Right ventricle myocardium superior (tissue), 1 donor: ENCODE measurements around the gene NPAS3. TPM values are rescaled to one million over a fixed set of nuclear protein-coding genes. Genes with fewer than 3 reads are reported as not detected.

Experiments
- ATAC-seq: fragments of 200-7000 bp; cut with Tn5 transposase; one replicate; pipeline ENCODE4 v1.9.1; 2020; ENCODE audit warnings: mild to moderate bottlenecking; ENCODE audit not compliant: poor library complexity
- DNase-seq: peaks from one replicate; pipeline ENCODE4 v3.0.0-alpha.2; 2020
- intact Hi-C: fragments of 100-400 bp; cut with DNase I; formaldehyde crosslinking; loops from one replicate; pipeline ENCODE4 v1.11.2; 2022
- total RNA-seq: library from RNA; stranded (reverse); fragmentation: NEBNext Ultra II Directional; extraction: Animal tissue kit (Norgen Biotek cat#: 25700); gene quantifications from one replicate; pipeline ENCODE4 v1.2.1, GENCODE V29; 2021
- donor health status: DM: no; HTN: yes; CAD: no; lungs with severe emphysema.

Gene NPAS3
- total RNA-seq, 1 donor from 2014 or later = 1.7 TPM

- DNase-seq (no peak), ATAC-seq (no peak)
- intact Hi-C loops = no loop called here
These were observed 650.1 kb downstream of the NPAS3 start for GRCh38 chr14:33588771-33589170.

- intact Hi-C loops = no loop called here
- DNase-seq (no peak), ATAC-seq (no peak)
These were observed 650.7 kb downstream of the NPAS3 start for GRCh38 chr14:33589334-33589733.

DNA sequence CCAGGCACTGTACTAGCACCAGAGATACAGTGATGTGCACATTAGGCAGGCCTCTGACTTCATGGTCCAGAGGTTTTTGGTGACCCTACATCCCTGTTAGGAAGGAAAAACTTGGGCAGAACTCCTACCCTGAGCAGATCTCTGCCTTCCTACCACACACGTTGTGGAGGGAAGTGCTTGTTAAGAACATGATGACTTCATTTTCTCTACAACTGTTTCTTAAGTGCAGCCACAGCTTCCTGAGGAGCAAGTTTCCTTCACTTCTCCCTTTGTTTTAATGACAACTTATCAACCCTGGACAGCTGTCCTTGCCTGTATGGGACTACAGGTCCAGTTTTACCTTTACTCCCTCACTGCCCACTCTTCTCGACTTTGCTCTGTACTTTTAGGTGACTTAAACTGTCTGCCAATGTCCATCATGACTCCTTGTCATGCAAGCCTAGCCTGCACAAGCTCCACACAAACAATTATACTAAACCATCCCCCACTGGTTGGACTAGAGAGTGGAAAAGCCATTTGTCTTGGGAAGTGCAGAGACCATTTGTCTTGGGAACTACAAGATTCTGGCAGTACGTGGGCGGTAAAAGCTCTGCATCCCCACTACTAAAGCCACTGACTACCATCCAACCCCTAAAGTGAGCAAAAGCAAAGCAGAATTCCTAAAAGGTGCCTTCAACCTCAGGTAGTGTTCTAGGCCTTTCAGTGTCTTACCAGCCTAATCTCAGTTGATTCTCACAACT, 652.4 kb downstream of the NPAS3 start:
- intact Hi-C loops = no loop called here
- DNase-seq = no peak
- no peak for ATAC-seq

DNA sequence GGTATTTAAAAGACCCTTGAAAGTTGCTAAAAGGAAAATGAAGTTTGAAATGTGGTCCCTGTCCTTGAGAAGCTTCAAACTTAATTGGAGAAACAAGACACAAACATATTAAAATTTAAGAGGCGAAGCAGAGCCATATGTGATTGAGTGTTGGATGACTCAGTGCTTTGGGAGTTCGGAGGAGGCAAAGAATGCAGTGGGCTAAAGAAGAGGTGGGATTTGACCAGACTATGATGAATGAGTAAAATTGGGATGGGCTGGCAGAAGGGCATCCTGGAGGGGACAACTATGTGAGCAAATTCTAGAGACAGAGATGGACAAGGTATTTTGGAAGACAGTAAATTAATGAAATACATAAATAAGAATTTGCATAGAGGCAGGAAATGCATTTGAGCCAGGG, 653.6 kb downstream of the NPAS3 start:
- intact Hi-C loops = no loop called here
- no peak for ATAC-seq
- DNase-seq = no peak

- no peak for ATAC-seq
- intact Hi-C loops = no loop called here
These were observed 657.8 kb downstream of the NPAS3 start for GRCh38 chr14:33596211-33597080.

GRCh38 chr14:33598582-33598981, 659.9 kb downstream of the NPAS3 start:
- no peak for DNase-seq
- ATAC-seq = no peak
- intact Hi-C loops = no loop called here

More at GRCh38 chr14:33596211-33597080, 657.8 kb downstream of the NPAS3 start:
- DNase-seq = no peak

DNA sequence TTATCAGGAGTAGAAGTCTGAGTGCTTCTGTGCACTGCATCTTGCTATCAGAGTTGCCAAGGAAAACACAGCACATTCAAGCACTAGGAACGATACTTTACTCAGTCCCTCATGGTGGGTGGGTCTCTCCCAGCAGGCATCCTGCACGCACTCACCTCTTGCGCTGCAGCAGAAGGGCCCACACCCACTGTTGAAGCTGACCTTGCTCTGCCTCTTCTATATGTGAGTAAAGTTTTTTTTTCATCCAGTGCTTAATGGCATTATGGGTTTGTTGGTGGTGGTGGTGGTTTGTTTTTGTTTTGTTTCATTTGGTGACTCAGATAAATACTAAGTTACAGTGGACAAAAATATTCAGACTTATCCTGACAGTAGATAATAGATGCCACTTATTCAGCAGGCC, 663.7 kb downstream of the NPAS3 start:
- intact Hi-C loops = no loop called here
- no peak for ATAC-seq
- DNase-seq = no peak

DNA sequence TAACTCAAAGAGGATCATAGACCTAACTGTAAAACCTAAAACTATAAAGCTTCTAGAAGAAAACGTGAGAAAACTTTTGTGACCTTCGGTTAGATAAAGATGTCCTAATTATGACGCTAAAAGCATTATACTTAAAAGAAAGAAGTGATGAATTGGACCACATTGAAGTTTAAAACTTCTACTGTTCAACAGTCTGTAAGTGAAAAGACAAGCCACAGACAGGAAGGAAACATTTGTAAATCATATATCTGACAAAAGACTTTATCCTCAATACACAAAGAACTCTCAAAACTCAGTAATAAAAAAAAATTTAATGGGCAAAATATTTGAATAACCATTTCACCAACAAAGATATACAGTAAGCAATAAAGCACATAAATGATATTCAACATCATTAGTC, 667.9 kb downstream of the NPAS3 start:
- intact Hi-C loops = no loop called here
- ATAC-seq (no peak), DNase-seq (no peak)

DNA sequence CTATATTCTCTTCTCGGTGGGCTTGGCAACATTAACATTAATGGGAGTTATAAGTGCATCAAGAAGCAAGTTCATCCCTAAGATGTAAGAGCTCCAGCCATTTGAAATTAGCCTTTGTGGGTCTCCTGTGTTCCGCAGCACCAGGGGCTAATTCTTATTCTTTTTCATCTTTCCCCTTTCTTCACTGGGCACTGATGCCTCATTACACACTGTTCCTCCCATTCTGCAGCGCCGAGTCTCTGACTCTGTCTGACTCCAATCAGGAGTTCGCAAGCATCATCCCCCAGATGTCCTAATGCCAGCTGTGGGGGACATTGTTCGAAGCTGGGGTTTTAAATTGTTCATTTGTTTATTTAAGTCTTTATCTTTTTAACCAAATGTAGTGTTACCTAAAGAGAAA, 670.9 kb downstream of the NPAS3 start:
- intact Hi-C loops = no loop called here
- no peak for ATAC-seq
- DNase-seq = no peak

- ATAC-seq (no peak), DNase-seq (no peak)
- intact Hi-C loops = no loop called here
These were observed 671.4 kb downstream of the NPAS3 start for GRCh38 chr14:33610121-33610520.

GRCh38 chr14:33611405-33612196, 672.9 kb downstream of the NPAS3 start:
- DNase-seq = no peak
- intact Hi-C loops = no loop called here
- ATAC-seq = no peak

- intact Hi-C loops = no loop called here
- DNase-seq (no peak), ATAC-seq (no peak)
These were observed 673.5 kb downstream of the NPAS3 start for GRCh38 chr14:33612197-33612505.

DNA sequence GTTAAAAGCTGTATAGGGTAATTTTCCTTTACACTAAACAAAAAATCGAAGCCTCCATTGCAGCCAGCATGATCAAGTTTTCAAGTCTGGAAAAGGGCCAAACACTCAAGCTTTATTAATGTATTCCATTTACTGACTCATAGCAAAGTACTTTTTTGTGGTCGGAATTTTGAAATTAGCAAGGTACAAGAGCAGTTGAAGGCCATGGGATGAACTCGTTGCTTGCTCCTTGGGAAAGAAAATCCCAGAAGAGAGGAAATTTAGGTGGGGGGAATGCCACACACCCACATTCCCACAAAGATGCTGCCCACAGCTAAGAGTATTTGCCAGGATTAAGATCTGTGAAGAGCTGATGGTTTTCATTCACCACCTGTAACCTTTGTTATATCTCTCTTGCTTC, 678.5 kb downstream of the NPAS3 start:
- DNase-seq (no peak), ATAC-seq (no peak)
- intact Hi-C loops = no loop called here

GRCh38 chr14:33618361-33619105, 679.9 kb downstream of the NPAS3 start:
- DNase-seq (no peak), ATAC-seq (no peak)
- intact Hi-C loops = no loop called here

DNA sequence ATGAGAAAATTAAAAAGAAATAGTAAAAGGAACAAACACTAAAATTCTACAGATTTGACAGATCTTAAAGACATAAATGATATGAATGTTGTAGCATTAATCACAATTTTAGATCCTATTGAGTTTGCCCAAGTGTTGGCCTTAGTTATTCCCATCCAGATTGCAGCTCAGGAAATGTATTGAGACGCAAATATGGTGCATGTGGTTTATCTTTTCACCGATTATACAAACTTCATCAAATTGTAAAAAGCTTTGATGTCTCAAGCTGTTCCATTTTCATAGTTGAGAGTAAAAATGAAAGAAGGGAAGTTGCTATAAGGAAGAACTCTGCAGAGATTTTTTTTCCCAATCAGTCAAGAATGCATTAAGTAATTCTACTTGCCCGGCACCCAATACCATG, 683.8 kb downstream of the NPAS3 start:
- DNase-seq (no peak), ATAC-seq (no peak)
- intact Hi-C loops = no loop called here

DNA sequence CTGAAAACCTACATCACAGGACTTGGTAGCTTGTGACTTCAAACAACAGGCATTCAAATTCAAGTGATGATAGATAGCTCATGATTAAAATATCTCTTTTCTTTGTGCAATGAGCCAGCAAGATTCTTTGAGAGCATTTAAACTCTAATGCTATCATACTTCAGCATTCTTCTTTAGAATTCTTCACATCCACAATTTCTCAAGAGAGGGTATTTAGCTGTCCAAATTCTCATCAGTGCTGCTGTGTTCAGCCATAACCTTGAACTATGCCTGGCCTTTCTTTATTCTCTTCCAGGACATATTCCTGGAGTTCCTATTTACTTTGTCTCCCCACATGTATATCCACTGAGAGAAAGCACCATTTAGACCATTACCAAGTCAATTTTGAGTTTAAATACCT, 691.1 kb downstream of the NPAS3 start:
- ATAC-seq = no peak
- DNase-seq = no peak
- intact Hi-C loops = no loop called here

GRCh38 chr14:33631021-33631420, 692.3 kb downstream of the NPAS3 start:
- intact Hi-C loops = no loop called here
- DNase-seq (no peak), ATAC-seq (no peak)

- DNase-seq (no peak), ATAC-seq (no peak)
- intact Hi-C loops = no loop called here
These were observed 692.8 kb downstream of the NPAS3 start for GRCh38 chr14:33631441-33631840.

DNA sequence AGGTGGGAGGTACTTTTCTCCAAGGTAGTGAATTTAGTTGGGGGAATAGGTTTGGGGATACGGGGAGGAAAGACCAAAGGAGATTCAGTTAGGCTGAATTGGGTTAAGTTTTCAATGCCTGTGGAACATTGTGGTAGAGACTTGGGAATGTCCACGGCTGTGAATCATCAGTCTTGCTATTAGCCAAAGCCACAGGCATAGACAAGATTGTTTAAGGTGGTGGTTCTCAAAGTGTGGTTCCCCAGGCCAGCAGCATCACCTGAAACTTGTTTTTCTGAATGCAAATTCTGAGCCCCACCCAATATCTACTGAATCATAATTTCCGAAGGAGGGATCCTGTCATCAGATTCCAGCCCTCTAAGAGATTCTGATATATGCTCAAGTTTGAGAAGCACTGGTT, 696.0 kb downstream of the NPAS3 start:
- DNase-seq = no peak
- intact Hi-C loops = no loop called here
- ATAC-seq = no peak
